HG02973 (cell line): ENCODE results near the gene NOB1.
"Not testable (repeated sequence)": the region's sequence is repeated elsewhere in the genome, so short reads cannot be mapped to it uniquely, and the experiment has no call there.

Source experiments
- ATAC-seq: cut with Tn5 transposase; IDR thresholded peaks from one replicate; pipeline ENCODE4 v1.9.1; 2021; ENCODE audit warnings: moderate library complexity; ENCODE audit not compliant: unreplicated experiment

Gene NOB1

GRCh38 chr16:69754469-69755310, at the start of gene NOB1:
Gene NOB1 (minus strand): TSS chr16:69754926. CDS start chr16:69754910, 16 bp downstream.
- peak; percentile 91 for ATAC-seq

DNA sequence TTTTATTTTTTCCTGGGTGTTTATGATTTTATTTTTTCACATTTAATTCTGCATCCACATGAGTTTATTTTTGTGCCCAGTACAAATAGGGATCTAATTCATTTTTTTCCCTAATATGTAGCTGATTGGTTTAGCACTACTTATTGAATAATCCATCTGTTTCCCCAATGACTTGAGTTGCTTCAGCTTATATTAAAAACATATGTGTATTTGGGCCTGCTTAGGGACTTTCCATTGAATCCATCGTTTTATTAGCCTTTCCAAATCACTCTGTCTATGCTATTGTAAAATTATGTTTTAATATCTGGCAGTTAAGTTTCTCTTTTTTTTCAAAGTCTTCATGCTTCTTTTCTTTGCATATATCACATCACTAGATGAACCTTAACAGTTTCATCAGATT, 49.6 kb upstream of the NOB1 start:
- no peak for ATAC-seq

GRCh38 chr16:69799611-69800031, 44.9 kb upstream of the NOB1 start:
- ATAC-seq = no peak

DNA sequence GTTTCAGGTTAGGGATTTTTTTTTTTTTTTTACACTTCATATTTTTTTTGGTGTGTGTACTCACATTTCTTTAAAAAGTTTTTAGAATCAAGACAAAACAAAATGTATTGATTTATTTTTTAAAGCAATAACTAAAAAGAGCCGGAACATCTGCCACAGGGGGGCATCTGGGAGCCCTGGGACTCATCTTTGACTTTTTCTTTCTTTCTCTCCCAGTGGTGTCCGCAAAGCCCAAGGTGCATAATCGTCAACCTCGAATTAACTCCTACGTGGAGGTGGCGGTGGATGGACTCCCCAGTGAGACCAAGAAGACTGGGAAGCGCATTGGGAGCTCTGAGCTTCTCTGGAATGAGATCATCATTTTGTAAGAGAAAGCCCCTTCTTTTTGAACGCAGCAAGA, 43.7 kb upstream of the NOB1 start:
- no peak for ATAC-seq

- no peak for ATAC-seq
Measured at GRCh38 chr16:69796285-69797118, 41.8 kb upstream of the NOB1 start.

DNA sequence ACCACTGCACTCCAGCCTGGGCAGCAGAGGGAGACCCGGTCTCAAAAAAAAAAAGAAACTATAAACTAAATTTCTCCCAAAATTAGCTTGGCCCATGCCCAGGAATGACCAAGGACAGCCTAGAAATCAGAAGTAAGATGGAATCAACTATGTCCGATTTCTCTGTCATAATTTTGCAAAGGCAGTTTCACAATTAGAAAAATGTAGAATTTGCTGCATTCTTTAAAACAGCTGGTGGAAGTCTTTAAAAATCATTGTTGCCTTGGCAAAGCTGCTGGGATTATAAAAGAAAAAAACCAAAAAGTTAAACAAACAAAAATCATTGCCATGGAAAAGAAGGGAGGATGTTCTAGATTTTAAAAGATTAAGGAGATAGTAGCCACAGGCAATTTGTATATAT, 39.8 kb upstream of the NOB1 start:
- ATAC-seq = no peak

DNA sequence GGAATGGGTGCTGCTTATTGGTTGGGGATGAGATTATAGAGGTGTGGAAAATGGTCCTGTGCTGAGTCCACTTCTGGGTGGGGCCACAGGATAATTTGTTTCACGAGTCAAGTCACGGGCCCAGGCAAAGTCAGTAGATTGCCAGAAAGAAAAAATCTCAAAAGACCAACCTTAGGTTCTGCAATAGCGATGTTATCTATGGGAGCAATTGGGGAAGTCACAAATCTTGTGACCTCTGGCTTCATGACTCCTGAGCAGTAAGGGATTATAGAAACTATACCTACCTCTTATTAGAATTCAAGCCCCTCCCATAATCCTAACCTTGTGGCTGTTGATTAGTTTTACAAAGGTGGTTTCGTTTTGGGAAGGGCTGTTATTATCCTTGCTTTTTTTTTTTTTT, 38.8 kb upstream of the NOB1 start:
- no peak for ATAC-seq

DNA sequence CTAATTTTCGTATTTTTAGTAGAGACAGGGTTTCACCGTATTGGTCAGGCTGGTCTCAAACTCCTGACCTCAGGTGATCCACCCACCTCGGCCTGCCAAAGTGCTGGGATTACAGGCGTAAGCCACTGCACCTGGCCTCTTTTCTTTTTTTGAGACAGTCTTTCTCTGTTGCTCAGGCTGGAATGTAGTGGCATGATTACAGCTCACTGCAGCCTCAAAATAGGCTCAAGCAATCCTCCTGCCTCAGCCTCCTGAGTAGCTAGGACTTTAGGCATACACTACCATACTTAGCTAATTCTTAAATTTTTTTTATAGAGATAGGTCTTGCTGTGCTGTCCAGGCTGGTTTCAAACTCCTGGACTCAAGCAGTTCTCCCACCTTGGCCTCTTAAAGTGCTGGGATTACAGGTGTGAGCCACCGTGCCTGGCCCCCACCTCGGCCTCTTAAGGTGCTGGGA, 36.7 kb upstream of the NOB1 start:
- ATAC-seq = not testable (repeated sequence)

DNA sequence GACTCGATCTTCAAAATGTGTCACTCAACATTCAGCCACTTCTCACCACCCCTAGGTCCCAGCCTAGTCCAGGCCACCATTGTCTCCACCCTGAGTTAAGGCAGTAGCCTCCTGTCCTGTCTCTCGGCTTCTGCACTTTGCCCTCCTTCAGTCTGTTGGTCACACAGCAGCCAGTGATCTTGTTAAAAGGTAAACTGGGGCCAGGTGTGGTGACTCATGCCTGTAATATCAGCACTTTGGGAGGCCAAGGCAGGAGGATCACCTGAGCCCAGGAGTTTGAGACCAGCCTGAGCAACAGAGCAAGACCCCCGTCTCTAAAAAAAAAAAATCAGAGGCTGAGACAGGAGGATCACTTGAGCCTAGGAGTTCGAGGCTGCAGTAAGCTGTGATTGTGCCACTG, 33.2 kb upstream of the NOB1 start:
- ATAC-seq = no peak

GRCh38 chr16:69784586-69784985, 29.9 kb upstream of the NOB1 start:
- no peak for ATAC-seq

DNA sequence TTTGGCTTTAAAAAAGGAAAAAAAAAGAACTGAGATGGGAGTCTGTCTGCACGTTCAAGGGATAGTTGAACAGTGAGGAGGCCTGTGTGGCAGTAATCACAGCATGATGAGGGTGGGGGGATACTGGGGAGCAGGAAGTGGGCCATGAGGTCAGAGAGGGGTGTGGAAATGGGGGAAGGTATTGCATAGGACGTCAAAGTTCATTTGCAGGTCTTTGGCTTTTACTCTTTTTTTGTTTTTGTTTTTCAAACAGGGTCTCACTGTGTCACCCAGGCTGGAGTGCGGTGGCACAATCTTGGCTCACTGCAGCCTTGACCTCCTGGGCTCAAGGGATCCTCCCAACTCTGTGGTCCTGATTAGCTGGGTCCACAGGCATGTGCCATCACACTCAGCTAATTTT, 26.4 kb upstream of the NOB1 start:
- no peak for ATAC-seq

- no peak for ATAC-seq
Measured at GRCh38 chr16:69779724-69780123, 25.0 kb upstream of the NOB1 start.

DNA sequence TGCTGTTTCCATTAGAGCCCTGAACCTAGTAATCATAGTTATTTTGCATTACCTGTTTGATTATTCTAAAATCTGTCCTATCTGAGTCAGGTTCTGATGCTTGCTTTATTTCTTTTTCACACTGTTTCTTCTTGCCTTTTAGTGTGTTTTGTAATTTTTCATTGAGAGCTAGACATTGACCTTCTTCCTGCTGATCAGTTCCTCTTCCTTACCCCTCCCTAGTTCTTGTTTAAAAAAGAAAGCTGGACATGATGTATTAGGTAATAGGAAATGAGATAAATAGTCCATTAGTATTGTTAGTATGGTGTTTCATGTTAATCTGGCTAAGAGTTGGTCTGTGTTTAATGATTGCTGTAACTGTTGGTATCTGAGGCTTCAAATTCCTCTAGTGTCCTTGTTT, 20.8 kb upstream of the NOB1 start:
- ATAC-seq = no peak

GRCh38 chr16:69773260-69773947, 18.7 kb upstream of the NOB1 start:
- no peak for ATAC-seq

GRCh38 chr16:69771651-69771967, 16.9 kb upstream of the NOB1 start:
- ATAC-seq = no peak

DNA sequence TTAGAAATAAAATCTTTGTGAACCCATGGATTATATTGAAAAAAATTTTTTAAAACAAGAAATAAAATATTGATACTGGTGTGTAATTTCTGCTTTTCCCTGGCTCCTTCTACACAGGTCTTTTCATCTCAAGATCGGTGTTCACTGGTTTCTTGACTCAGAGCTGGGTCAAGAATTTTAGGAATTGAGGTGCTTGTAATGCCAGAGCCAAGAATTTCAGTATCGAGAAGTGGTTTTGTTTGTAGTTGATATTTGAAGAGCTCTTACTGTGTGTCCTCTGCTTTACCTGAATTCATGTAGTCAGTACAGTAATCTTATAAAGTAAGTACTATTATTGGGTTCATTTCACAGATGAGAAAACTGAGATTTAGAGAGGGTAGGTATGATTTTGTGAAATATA, 14.7 kb upstream of the NOB1 start:
- ATAC-seq = no peak

- ATAC-seq = no peak
Measured at GRCh38 chr16:69768666-69769065, 13.9 kb upstream of the NOB1 start.

- ATAC-seq = no peak
Measured at GRCh38 chr16:69767459-69768229, 12.9 kb upstream of the NOB1 start.

GRCh38 chr16:69763599-69763942, 8.8 kb upstream of the NOB1 start:
- no peak for ATAC-seq

GRCh38 chr16:69762814-69763598, 8.3 kb upstream of the NOB1 start:
- peak; percentile 40 for ATAC-seq
